ENCODE measurements around the gene BTBD18. TPM values are rescaled to one million over a fixed set of nuclear protein-coding genes. Genes with fewer than 3 reads are reported as not detected.

The BTBD18 gene
- total RNA-seq, 4 donors from 2014 or later = not detected

GRCh38 chr11:57700425-57700824 lies 51.2 kb downstream of the BTBD18 start:
- WGBS = 57% methylated on average over 3 of the region's 3 CpGs
- Histone ChIP-seq H3K4me3 (no peak overlapping the region), H3K36me3 (peaks cover 58 to 96% (median 90%) of the 10 kb centered on the region in 4 donors), H3K9me3 (no peaks in the 10 kb centered on the region), H3K27ac (replicated peaks in 1 of 4) (no peak overlapping the region), H3K4me1 (no peaks in the 10 kb centered on the region), H3K27me3 (no peaks in the 10 kb centered on the region)
- no peak for DNase-seq (ENCODE audit: extremely low spot score)
- intact Hi-C loops (cut with DNase I) = no loop called here
- TF ChIP-seq POLR2AphosphoS5 (IDR thresholded peaks at IDR 0.05) (no peak), POLR2A (IDR thresholded peaks at IDR 0.05; ENCODE audit: low read depth) (no peak), CTCF (IDR thresholded peaks at IDR 0.05) (no peak), EP300 (IDR thresholded peaks at IDR 0.05) (no peak)

DNA sequence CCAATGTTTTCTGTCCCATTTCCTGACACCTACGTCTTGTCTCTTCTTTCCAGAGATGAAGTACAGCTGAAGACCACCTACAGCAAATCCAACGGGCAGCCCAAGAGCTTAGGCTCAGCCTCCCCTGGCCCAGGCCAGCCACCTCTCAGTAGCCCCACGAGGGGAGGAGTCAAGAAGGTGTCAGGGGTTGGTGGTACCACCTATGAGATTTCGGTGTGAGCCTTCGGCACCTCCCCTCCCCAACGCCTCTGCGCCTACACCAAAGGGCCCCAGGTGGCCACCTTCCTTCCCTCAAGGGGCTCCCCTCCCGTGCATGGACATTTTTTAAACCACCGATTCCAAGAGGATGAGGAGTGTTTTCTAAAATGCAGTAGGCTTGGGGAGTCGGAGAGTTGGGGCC lies 51.8 kb downstream of the BTBD18 start:
- intact Hi-C loops (cut with DNase I) = no loop called here
- H3K27ac ChIP-seq (replicated peaks in 1 of 4) = no peak overlapping the region

GRCh38 chr11:57698843-57699365 lies 52.7 kb downstream of the BTBD18 start:
- Histone ChIP-seq H3K4me1 (no peaks in the 10 kb centered on the region), H3K36me3 (peaks cover 68 to 100% (median 93%) of the 10 kb centered on the region in 4 donors), H3K4me3 (no peak overlapping the region), H3K27ac (replicated peaks in 1 of 4) (no peak overlapping the region), H3K27me3 (no peaks in the 10 kb centered on the region), H3K9me3 (no peaks in the 10 kb centered on the region)
- TF ChIP-seq POLR2A (IDR thresholded peaks at IDR 0.05; ENCODE audit: low read depth) (no peak), CTCF (IDR thresholded peaks at IDR 0.05) (no peak), POLR2AphosphoS5 (IDR thresholded peaks at IDR 0.05) (no peak), EP300 (IDR thresholded peaks at IDR 0.05) (no peak)
- WGBS = 91% methylated on average over 18 of the region's 18 CpGs
- intact Hi-C loops (cut with DNase I) = no loop called here
- no peak for DNase-seq (ENCODE audit: extremely low spot score)

More for the DNA sequence above, 51.8 kb downstream of the BTBD18 start:
- Histone ChIP-seq H3K36me3 (peaks cover 64 to 100% (median 93%) of the 10 kb centered on the region in 4 donors), H3K4me3 (no peak overlapping the region), H3K27me3 (no peaks in the 10 kb centered on the region), H3K4me1 (no peaks in the 10 kb centered on the region), H3K9me3 (no peaks in the 10 kb centered on the region)
- no peak for TF ChIP-seq EP300 (IDR thresholded peaks at IDR 0.05)
- no peak for TF ChIP-seq POLR2A (IDR thresholded peaks at IDR 0.05; ENCODE audit: low read depth)
- no peak for TF ChIP-seq CTCF (IDR thresholded peaks at IDR 0.05)
- TF ChIP-seq POLR2AphosphoS5 (IDR thresholded peaks at IDR 0.05) = no peak
- 86% methylated on average over 10 of the region's 10 CpGs for WGBS
- no peak for DNase-seq (ENCODE audit: extremely low spot score)

Small RNA genes within 50 kb of the gene (small RNA-seq; reads per million reads assigned to genes)
- gene AP001931.1 (0 reads per million in 3 donors), gene TMX2-CTNND1 (0 reads per million in 3 donors)

Other genes starting within 250 kb of the BTBD18 start
- 10 to 100 TPM; 17.7 to 33.2 (median 23.5) TPM for gene SLC43A1, start 236.1 kb downstream of the BTBD18 start, total RNA-seq
- 10 to 100 TPM; 41.9 to 49.1 (median 43.1) TPM for gene TIMM10, start 221.1 kb downstream of the BTBD18 start, total RNA-seq
- gene SMTNL1, start 214.2 kb downstream of the BTBD18 start, total RNA-seq = not detected
- gene UBE2L6, start 184.1 kb downstream of the BTBD18 start, total RNA-seq = 10 to 100 TPM; 15.8 to 40.3 (median 32.8) TPM
- gene SERPING1, start 154.1 kb downstream of the BTBD18 start, total RNA-seq = 100 to 1,000 TPM; 290 to 585 (median 569) TPM
- gene YPEL4, start 101.9 kb downstream of the BTBD18 start, total RNA-seq = 1 to 10 TPM in 2 of 4 donors, under 1 TPM in 2; 0.50 to 2.5 (median 1.0) TPM
- 10 to 100 TPM in 3 of 4 donors, 1 to 10 TPM in 1; 8.3 to 18.1 (median 14.7) TPM for gene CLP1, start 94.1 kb downstream of the BTBD18 start, total RNA-seq
- gene ZDHHC5, start 83.7 kb downstream of the BTBD18 start, total RNA-seq = 10 to 100 TPM; 36.5 to 57.7 (median 47.8) TPM
- gene MED19, start 39.6 kb downstream of the BTBD18 start, total RNA-seq = 10 to 100 TPM in 3 of 4 donors, 1 to 10 TPM in 1; 5.8 to 26.1 (median 11.8) TPM
- gene TMX2, start 39.2 kb downstream of the BTBD18 start, total RNA-seq = 10 to 100 TPM; 31.1 to 52.8 (median 46.1) TPM
- gene SELENOH, start 10.3 kb downstream of the BTBD18 start, total RNA-seq = 100 to 1,000 TPM in 1 of 4 donors, 10 to 100 TPM in 3; 71.4 to 109 (median 82.6) TPM
- 100 to 1,000 TPM in 1 of 4 donors, 10 to 100 TPM in 3; 78.1 to 101 (median 89.5) TPM for gene CTNND1, start 10.0 kb upstream of the BTBD18 start, total RNA-seq